B cell (primary cell): ENCODE results near the gene RFX2.

Experiments used
- CTCF ChIP-seq: fragments of 200-600 bp; IDR thresholded peaks from one replicate; pipeline ENCODE4 v1.8.0; 2022; ENCODE audit warnings: antibody characterized with exemption, mild to moderate bottlenecking
- EZH2 ChIP-seq: IDR thresholded peaks from 2 replicates; pipeline ENCODE4 v1.6.1; 2012; ENCODE audit warnings: borderline replicate concordance, low read depth, mild to moderate bottlenecking, moderate library complexity, low read length; ENCODE audit not compliant: insufficient read depth, poor library complexity, severe bottlenecking

- TF ChIP-seq CTCF (no peak), EZH2 (no peak)
Observed at GRCh38 chr19:6138066-6138465, 27.8 kb upstream of the RFX2 start.
